IPS DF 19.7 (cell line): ENCODE results near the gene MDK.

Experiments
- DNase-seq: peaks from one replicate; pipeline ENCODE4 v3.0.0-alpha.2; 2013; ENCODE audit warnings: low read depth, low spot score

The MDK gene

GRCh38 chr11:46381048-46381818, at the start of gene MDK:
TSS of gene MDK (plus strand) at chr11:46381669. CDS start at chr11:46382058, 389 bp downstream.
- no peak for DNase-seq

- no peak for DNase-seq
These were observed 49.3 kb upstream of the MDK start for GRCh38 chr11:46332093-46332567.

GRCh38 chr11:46332568-46333393, 48.7 kb upstream of the MDK start:
- no peak for DNase-seq

GRCh38 chr11:46333394-46333947, 48.0 kb upstream of the MDK start:
- no peak for DNase-seq

GRCh38 chr11:46334211-46334610, 47.3 kb upstream of the MDK start:
- DNase-seq = no peak

GRCh38 chr11:46335271-46335670, 46.2 kb upstream of the MDK start:
- no peak for DNase-seq

- DNase-seq = no peak
These were observed 45.4 kb upstream of the MDK start for GRCh38 chr11:46335890-46336562.

GRCh38 chr11:46336563-46337180, 44.8 kb upstream of the MDK start:
- no peak for DNase-seq

- DNase-seq = no peak
These were observed 43.7 kb upstream of the MDK start for GRCh38 chr11:46337626-46338345.

GRCh38 chr11:46338636-46338987, 42.9 kb upstream of the MDK start:
- DNase-seq = no peak

- DNase-seq = peak; percentile 96
These were observed 42.3 kb upstream of the MDK start for GRCh38 chr11:46338988-46339666.

GRCh38 chr11:46339816-46340215, 41.7 kb upstream of the MDK start:
- no peak for DNase-seq

- no peak for DNase-seq
These were observed 40.0 kb upstream of the MDK start for GRCh38 chr11:46341454-46341853.

GRCh38 chr11:46342239-46342638, 39.2 kb upstream of the MDK start:
- DNase-seq = no peak

- DNase-seq = no peak
These were observed 37.9 kb upstream of the MDK start for GRCh38 chr11:46343520-46343919.

- DNase-seq = no peak
These were observed 36.3 kb upstream of the MDK start for GRCh38 chr11:46345131-46345597.

GRCh38 chr11:46345881-46346484, 35.5 kb upstream of the MDK start:
- DNase-seq = no peak

GRCh38 chr11:46346886-46347636, 34.4 kb upstream of the MDK start, which contains the start of gene DGKZ:
TSS of gene DGKZ (plus strand) at chr11:46347463. CDS start at chr11:46347660, 197 bp downstream.
- no peak for DNase-seq
